ENCODE data around the gene EMP1.

EMP1 gene

GRCh38 chr12:13211859-13212664 lies 15.5 kb downstream of the EMP1 start:
- no peak for TF ChIP-seq POLR2A (IDR thresholded peaks at IDR 0.05; ENCODE audit: low read depth, low read length)
- no peak for TF ChIP-seq TAF1 (IDR thresholded peaks at IDR 0.05; ENCODE audit: borderline replicate concordance, low read depth, low read length)
- no peak for TF ChIP-seq POLR2AphosphoS5 (IDR thresholded peaks at IDR 0.05; ENCODE audit: low read depth, low read length)
- DNase-seq (ENCODE audit: insufficient read length) (no peak), FAIRE-seq (peak; percentile 88)

GRCh38 chr12:13215056-13215455 lies 18.5 kb downstream of the EMP1 start:
- TF ChIP-seq POLR2AphosphoS5 (IDR thresholded peaks at IDR 0.05; ENCODE audit: low read depth, low read length) (no peak), POLR2A (IDR thresholded peaks at IDR 0.05; ENCODE audit: low read depth, low read length) (no peak), TAF1 (IDR thresholded peaks at IDR 0.05; ENCODE audit: borderline replicate concordance, low read depth, low read length) (no peak)
- FAIRE-seq (no peak), DNase-seq (ENCODE audit: insufficient read length) (no peak)

- DNase-seq (ENCODE audit: insufficient read length) (no peak), FAIRE-seq (no peak)
These were observed 22.1 kb downstream of the EMP1 start for GRCh38 chr12:13218641-13219040.

GRCh38 chr12:13219320-13219719 lies 22.8 kb downstream of the EMP1 start:
- FAIRE-seq (no peak), DNase-seq (ENCODE audit: insufficient read length) (no peak)
- no peak for TF ChIP-seq TAF1 (IDR thresholded peaks at IDR 0.05; ENCODE audit: borderline replicate concordance, low read depth, low read length)
- no peak for TF ChIP-seq POLR2AphosphoS5 (IDR thresholded peaks at IDR 0.05; ENCODE audit: low read depth, low read length)
- TF ChIP-seq POLR2A (IDR thresholded peaks at IDR 0.05; ENCODE audit: low read depth, low read length), result no peak

More at GRCh38 chr12:13218641-13219040, 22.1 kb downstream of the EMP1 start:
- TF ChIP-seq TAF1 (IDR thresholded peaks at IDR 0.05; ENCODE audit: borderline replicate concordance, low read depth, low read length) (no peak), POLR2A (IDR thresholded peaks at IDR 0.05; ENCODE audit: low read depth, low read length) (no peak), POLR2AphosphoS5 (IDR thresholded peaks at IDR 0.05; ENCODE audit: low read depth, low read length) (no peak)

GRCh38 chr12:13220838-13221237 lies 24.3 kb downstream of the EMP1 start:
- DNase-seq (ENCODE audit: insufficient read length), result no peak
- FAIRE-seq, result no peak
- TF ChIP-seq TAF1 (IDR thresholded peaks at IDR 0.05; ENCODE audit: borderline replicate concordance, low read depth, low read length), result no peak
- TF ChIP-seq POLR2A (IDR thresholded peaks at IDR 0.05; ENCODE audit: low read depth, low read length), result no peak

- FAIRE-seq, result no peak
- no peak for TF ChIP-seq POLR2A (IDR thresholded peaks at IDR 0.05; ENCODE audit: low read depth, low read length)
- no peak for TF ChIP-seq POLR2AphosphoS5 (IDR thresholded peaks at IDR 0.05; ENCODE audit: low read depth, low read length)
- no peak for TF ChIP-seq TAF1 (IDR thresholded peaks at IDR 0.05; ENCODE audit: borderline replicate concordance, low read depth, low read length)
- DNase-seq (ENCODE audit: insufficient read length), result no peak
These were observed 25.6 kb downstream of the EMP1 start for GRCh38 chr12:13222076-13222475.

GRCh38 chr12:13223179-13223804 lies 26.8 kb downstream of the EMP1 start:
- FAIRE-seq (no peak), DNase-seq (ENCODE audit: insufficient read length) (no peak)
- TF ChIP-seq POLR2AphosphoS5 (IDR thresholded peaks at IDR 0.05; ENCODE audit: low read depth, low read length) (no peak), TAF1 (IDR thresholded peaks at IDR 0.05; ENCODE audit: borderline replicate concordance, low read depth, low read length) (no peak), POLR2A (IDR thresholded peaks at IDR 0.05; ENCODE audit: low read depth, low read length) (no peak)

GRCh38 chr12:13223941-13224340 lies 27.4 kb downstream of the EMP1 start:
- DNase-seq (ENCODE audit: insufficient read length) (no peak), FAIRE-seq (no peak)
- no peak for TF ChIP-seq POLR2A (IDR thresholded peaks at IDR 0.05; ENCODE audit: low read depth, low read length)
- TF ChIP-seq TAF1 (IDR thresholded peaks at IDR 0.05; ENCODE audit: borderline replicate concordance, low read depth, low read length), result no peak
- no peak for TF ChIP-seq POLR2AphosphoS5 (IDR thresholded peaks at IDR 0.05; ENCODE audit: low read depth, low read length)

GRCh38 chr12:13227191-13227590 lies 30.7 kb downstream of the EMP1 start:
- DNase-seq (ENCODE audit: insufficient read length), result no peak
- TF ChIP-seq TAF1 (IDR thresholded peaks at IDR 0.05; ENCODE audit: borderline replicate concordance, low read depth, low read length), result no peak
- TF ChIP-seq POLR2AphosphoS5 (IDR thresholded peaks at IDR 0.05; ENCODE audit: low read depth, low read length), result no peak

GRCh38 chr12:13228579-13228978 lies 32.1 kb downstream of the EMP1 start:
- DNase-seq (ENCODE audit: insufficient read length), result no peak
- no peak for TF ChIP-seq TAF1 (IDR thresholded peaks at IDR 0.05; ENCODE audit: borderline replicate concordance, low read depth, low read length)
- TF ChIP-seq POLR2AphosphoS5 (IDR thresholded peaks at IDR 0.05; ENCODE audit: low read depth, low read length), result no peak
- TF ChIP-seq POLR2A (IDR thresholded peaks at IDR 0.05; ENCODE audit: low read depth, low read length), result no peak
- FAIRE-seq, result no peak

More at GRCh38 chr12:13227191-13227590, 30.7 kb downstream of the EMP1 start:
- FAIRE-seq, result no peak

- FAIRE-seq (no peak), DNase-seq (ENCODE audit: insufficient read length) (no peak)
- TF ChIP-seq POLR2A (IDR thresholded peaks at IDR 0.05; ENCODE audit: low read depth, low read length), result no peak
- no peak for TF ChIP-seq POLR2AphosphoS5 (IDR thresholded peaks at IDR 0.05; ENCODE audit: low read depth, low read length)
- no peak for TF ChIP-seq TAF1 (IDR thresholded peaks at IDR 0.05; ENCODE audit: borderline replicate concordance, low read depth, low read length)
These were observed 33.0 kb downstream of the EMP1 start for GRCh38 chr12:13229504-13229903.

- FAIRE-seq (no peak), DNase-seq (ENCODE audit: insufficient read length) (no peak)
- TF ChIP-seq POLR2AphosphoS5 (IDR thresholded peaks at IDR 0.05; ENCODE audit: low read depth, low read length), result no peak
- no peak for TF ChIP-seq POLR2A (IDR thresholded peaks at IDR 0.05; ENCODE audit: low read depth, low read length)
- no peak for TF ChIP-seq TAF1 (IDR thresholded peaks at IDR 0.05; ENCODE audit: borderline replicate concordance, low read depth, low read length)
These were observed 34.0 kb downstream of the EMP1 start for GRCh38 chr12:13230500-13230899.

All from GM12892 (cell line).